Measurements from ENCODE around the gene AJAP1.

DNA sequence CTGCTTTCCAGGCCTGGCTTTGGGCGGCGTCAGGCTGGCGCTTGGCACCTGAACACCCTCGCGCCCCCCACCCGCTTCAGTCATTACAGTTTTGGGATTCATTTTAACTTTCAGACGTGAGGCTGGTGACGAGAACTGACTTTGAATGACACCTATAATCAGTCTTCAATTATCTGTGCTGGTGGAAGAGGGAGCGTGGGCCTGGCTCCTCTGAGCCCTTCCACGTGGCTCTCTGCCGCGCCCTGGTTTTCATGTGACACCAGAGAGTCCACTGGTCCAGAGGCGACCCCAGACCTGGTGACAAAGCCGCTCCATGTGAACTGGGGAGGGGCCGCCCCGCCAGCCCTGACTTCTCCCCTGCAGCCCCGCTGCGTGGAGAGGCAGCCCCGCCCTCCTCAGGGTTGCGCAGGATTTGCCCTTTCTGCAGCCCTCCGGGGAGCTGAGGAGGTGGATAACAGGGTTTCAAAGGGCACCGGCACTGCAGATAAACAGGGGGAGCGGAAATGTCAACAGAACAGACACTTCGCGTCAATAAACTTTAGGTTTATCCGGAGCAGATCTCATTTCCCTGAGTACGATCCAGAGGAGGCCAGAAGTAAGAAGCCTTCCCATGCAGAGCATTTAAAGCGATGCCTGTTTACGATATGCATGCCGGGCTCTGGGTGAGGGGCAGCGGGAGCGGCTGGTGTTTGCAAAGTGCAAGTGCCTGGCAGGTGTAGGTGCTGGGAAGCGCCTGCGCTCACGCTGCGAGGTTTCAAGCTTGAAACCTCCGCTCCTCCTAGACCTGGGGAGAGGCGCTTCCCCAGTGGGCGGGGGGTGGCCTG lies 56.4 kb downstream of the AJAP1 start:
- no peak for TF ChIP-seq CTCF (IDR thresholded peaks at IDR 0.05)
- TF ChIP-seq EP300 (IDR thresholded peaks at IDR 0.05) = no peak

All from ovary (tissue), 3 donors.